ENCODE measurements around the gene PDS5B. TPM values are rescaled to one million over a fixed set of nuclear protein-coding genes. Genes with fewer than 3 reads are reported as not detected.

PDS5B gene
- total RNA-seq, 1 experiment from 2014 or later: 44.3 TPM

DNA sequence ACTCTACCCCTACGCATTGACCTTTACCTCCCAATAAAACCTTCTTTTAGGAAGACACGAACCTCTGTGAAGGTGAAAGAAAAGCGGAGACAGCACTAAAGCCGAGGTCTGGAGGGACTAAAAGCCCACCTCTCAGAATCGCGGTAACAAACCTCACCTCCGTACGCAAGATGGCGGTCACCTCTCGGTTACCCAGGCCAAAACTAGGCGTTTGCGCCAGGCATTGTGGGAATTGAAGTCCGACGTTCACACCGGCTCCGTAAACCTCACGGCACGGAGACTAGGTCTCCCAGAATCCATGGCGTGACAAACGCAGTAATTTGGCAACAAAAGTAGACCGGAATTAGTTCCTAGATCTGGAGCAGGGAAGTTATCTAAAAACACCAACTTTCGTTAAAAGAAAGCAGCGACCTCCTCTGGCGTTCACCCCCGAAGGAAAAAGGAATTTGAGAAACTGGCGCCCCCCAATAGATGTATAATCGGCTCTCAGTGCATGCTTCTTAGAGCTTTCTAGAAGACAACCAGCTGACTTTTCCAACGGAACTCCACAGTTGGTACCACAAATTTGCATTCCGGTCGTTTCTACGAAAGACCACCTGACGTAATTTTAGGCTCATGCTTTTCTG, 47.5 kb upstream of the PDS5B start, which contains the start of gene N4BP2L2 (continued):
- TF ChIP-seq, protein P1, sequence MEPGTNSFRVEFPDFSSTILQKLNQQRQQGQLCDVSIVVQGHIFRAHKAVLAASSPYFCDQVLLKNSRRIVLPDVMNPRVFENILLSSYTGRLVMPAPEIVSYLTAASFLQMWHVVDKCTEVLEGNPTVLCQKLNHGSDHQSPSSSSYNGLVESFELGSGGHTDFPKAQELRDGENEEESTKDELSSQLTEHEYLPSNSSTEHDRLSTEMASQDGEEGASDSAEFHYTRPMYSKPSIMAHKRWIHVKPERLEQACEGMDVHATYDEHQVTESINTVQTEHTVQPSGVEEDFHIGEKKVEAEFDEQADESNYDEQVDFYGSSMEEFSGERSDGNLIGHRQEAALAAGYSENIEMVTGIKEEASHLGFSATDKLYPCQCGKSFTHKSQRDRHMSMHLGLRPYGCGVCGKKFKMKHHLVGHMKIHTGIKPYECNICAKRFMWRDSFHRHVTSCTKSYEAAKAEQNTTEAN (CRISPR knock-in tag; IDR thresholded peaks at IDR 0.05): no peak
- TF ChIP-seq ZNF121 (CRISPR knock-in tag; IDR thresholded peaks at IDR 0.05) (no peak), ZNF138 (CRISPR knock-in tag; conservative IDR thresholded peaks at IDR 0.05) (no peak), NFYB (CRISPR knock-in tag; conservative IDR thresholded peaks at IDR 0.05; ENCODE audit: low read depth) (no peak), GABPB1 (CRISPR knock-in tag; IDR thresholded peaks at IDR 0.05) (peak; percentile 72), FOXP1 (CRISPR knock-in tag; IDR thresholded peaks at IDR 0.05; ENCODE audit: borderline replicate concordance) (no peak), CBFB (CRISPR knock-in tag; IDR thresholded peaks at IDR 0.05; ENCODE audit: low read depth) (no peak), OVOL2 (CRISPR knock-in tag; IDR thresholded peaks at IDR 0.05; ENCODE audit: borderline replicate concordance) (no peak), SMAD4 (CRISPR knock-in tag; IDR thresholded peaks at IDR 0.05) (no peak), CREB1 (CRISPR knock-in tag; IDR thresholded peaks at IDR 0.05) (no peak), GRHL2 (CRISPR knock-in tag; IDR thresholded peaks at IDR 0.05; ENCODE audit: insufficient replicate concordance, severe bottlenecking) (no peak), CREM (CRISPR knock-in tag; IDR thresholded peaks at IDR 0.05) (0 out of 2 replicates have a peak, but pooled peaks have one; percentile 48)
- TF ChIP-seq, protein P2, sequence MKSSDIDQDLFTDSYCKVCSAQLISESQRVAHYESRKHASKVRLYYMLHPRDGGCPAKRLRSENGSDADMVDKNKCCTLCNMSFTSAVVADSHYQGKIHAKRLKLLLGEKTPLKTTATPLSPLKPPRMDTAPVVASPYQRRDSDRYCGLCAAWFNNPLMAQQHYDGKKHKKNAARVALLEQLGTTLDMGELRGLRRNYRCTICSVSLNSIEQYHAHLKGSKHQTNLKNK (CRISPR knock-in tag; IDR thresholded peaks at IDR 0.05): no peak
- TF ChIP-seq, protein P3, sequence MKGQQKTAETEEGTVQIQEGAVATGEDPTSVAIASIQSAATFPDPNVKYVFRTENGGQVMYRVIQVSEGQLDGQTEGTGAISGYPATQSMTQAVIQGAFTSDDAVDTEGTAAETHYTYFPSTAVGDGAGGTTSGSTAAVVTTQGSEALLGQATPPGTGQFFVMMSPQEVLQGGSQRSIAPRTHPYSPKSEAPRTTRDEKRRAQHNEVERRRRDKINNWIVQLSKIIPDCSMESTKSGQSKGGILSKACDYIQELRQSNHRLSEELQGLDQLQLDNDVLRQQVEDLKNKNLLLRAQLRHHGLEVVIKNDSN (CRISPR knock-in tag; IDR thresholded peaks at IDR 0.05): no peak
- TF ChIP-seq, protein P4, sequence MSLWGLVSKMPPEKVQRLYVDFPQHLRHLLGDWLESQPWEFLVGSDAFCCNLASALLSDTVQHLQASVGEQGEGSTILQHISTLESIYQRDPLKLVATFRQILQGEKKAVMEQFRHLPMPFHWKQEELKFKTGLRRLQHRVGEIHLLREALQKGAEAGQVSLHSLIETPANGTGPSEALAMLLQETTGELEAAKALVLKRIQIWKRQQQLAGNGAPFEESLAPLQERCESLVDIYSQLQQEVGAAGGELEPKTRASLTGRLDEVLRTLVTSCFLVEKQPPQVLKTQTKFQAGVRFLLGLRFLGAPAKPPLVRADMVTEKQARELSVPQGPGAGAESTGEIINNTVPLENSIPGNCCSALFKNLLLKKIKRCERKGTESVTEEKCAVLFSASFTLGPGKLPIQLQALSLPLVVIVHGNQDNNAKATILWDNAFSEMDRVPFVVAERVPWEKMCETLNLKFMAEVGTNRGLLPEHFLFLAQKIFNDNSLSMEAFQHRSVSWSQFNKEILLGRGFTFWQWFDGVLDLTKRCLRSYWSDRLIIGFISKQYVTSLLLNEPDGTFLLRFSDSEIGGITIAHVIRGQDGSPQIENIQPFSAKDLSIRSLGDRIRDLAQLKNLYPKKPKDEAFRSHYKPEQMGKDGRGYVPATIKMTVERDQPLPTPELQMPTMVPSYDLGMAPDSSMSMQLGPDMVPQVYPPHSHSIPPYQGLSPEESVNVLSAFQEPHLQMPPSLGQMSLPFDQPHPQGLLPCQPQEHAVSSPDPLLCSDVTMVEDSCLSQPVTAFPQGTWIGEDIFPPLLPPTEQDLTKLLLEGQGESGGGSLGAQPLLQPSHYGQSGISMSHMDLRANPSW (CRISPR knock-in tag; conservative IDR thresholded peaks at IDR 0.05; ENCODE audit: low read depth): no peak
- TF ChIP-seq, protein P5, sequence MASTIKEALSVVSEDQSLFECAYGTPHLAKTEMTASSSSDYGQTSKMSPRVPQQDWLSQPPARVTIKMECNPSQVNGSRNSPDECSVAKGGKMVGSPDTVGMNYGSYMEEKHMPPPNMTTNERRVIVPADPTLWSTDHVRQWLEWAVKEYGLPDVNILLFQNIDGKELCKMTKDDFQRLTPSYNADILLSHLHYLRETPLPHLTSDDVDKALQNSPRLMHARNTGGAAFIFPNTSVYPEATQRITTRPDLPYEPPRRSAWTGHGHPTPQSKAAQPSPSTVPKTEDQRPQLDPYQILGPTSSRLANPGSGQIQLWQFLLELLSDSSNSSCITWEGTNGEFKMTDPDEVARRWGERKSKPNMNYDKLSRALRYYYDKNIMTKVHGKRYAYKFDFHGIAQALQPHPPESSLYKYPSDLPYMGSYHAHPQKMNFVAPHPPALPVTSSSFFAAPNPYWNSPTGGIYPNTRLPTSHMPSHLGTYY (CRISPR knock-in tag; IDR thresholded peaks at IDR 0.05): no peak
- TF ChIP-seq, protein P6, sequence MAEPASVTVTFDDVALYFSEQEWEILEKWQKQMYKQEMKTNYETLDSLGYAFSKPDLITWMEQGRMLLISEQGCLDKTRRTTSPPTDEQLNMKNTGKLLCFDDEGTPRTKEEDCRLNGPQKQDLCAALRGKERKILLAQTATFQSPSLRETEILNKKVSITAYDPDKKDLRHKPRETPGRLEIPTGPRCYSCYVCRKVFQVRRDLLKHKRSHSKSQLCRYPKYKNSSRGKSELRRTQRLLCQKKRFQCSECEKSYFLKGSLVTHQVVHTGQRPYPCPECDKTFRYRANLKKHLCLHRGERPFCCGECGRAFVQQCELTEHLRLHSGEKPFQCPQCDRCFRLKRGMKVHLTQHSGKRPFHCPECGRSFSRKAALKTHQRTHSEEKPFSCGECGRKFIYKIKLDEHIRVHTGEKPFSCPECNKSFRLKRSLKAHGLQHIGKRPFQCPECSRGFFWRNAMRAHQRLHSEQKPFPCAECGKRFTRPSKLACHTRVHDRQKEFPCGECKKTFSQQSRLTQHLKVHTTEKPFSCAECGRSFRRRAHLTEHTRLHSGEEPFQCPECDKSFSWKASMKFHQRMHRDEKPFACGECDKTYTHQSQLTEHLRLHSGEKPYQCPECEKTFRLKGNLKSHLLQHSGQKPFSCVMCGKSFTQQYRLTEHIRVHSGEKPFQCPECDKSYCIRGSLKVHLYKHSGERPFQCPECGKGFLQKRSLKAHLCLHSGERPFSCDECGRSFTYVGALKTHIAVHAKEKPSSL (CRISPR knock-in tag; conservative IDR thresholded peaks at IDR 0.05): no peak

DNA sequence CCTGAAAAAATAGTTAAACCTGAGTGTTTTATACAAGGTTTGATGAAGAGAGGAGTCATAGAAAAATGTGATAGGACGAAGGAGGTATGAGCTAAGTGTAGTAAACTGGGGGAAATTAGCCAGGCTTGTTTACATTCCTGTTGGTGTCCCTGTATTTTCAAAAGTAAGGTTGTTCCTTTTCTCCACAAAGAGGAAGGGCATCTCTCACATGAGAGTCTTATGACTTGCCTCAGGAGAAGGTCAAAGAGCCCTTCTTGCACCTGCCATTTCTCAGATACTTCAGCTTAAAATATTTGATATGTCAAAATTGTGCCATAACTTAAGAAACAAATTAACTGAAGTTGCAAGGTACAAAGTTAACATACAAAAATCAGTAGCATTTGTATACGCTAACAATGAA, 44.0 kb upstream of the PDS5B start:
- Mint-ChIP-seq H3K4me3 (no peak overlapping the region), H3K9me3 (no peaks in the 10 kb centered on the region), H3K36me3 (peaks cover 5% of the 10 kb centered on the region; the same call in 1 of the 2 replicates), H3K4me1 (peaks cover 8% of the 10 kb centered on the region), H3K27ac (no peak overlapping the region), H3K27me3 (ENCODE audit: low read depth) (no peaks in the 10 kb centered on the region)
- no peak for ATAC-seq
- CTCF ChIA-PET: no interaction called here
- DNase-seq (ENCODE audit: low spot score): no peak
- POLR2A ChIA-PET: no interaction called here
- TF ChIP-seq, protein P7, sequence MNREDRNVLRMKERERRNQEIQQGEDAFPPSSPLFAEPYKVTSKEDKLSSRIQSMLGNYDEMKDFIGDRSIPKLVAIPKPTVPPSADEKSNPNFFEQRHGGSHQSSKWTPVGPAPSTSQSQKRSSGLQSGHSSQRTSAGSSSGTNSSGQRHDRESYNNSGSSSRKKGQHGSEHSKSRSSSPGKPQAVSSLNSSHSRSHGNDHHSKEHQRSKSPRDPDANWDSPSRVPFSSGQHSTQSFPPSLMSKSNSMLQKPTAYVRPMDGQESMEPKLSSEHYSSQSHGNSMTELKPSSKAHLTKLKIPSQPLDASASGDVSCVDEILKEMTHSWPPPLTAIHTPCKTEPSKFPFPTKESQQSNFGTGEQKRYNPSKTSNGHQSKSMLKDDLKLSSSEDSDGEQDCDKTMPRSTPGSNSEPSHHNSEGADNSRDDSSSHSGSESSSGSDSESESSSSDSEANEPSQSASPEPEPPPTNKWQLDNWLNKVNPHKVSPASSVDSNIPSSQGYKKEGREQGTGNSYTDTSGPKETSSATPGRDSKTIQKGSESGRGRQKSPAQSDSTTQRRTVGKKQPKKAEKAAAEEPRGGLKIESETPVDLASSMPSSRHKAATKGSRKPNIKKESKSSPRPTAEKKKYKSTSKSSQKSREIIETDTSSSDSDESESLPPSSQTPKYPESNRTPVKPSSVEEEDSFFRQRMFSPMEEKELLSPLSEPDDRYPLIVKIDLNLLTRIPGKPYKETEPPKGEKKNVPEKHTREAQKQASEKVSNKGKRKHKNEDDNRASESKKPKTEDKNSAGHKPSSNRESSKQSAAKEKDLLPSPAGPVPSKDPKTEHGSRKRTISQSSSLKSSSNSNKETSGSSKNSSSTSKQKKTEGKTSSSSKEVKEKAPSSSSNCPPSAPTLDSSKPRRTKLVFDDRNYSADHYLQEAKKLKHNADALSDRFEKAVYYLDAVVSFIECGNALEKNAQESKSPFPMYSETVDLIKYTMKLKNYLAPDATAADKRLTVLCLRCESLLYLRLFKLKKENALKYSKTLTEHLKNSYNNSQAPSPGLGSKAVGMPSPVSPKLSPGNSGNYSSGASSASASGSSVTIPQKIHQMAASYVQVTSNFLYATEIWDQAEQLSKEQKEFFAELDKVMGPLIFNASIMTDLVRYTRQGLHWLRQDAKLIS (CRISPR knock-in tag; IDR thresholded peaks at IDR 0.05; ENCODE audit: borderline replicate concordance): no peak
- TF ChIP-seq, protein P2 (CRISPR knock-in tag; IDR thresholded peaks at IDR 0.05): no peak
- TF ChIP-seq ZNF121 (CRISPR knock-in tag; IDR thresholded peaks at IDR 0.05): no peak
- TF ChIP-seq, protein P8, sequence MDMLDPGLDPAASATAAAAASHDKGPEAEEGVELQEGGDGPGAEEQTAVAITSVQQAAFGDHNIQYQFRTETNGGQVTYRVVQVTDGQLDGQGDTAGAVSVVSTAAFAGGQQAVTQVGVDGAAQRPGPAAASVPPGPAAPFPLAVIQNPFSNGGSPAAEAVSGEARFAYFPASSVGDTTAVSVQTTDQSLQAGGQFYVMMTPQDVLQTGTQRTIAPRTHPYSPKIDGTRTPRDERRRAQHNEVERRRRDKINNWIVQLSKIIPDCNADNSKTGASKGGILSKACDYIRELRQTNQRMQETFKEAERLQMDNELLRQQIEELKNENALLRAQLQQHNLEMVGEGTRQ (CRISPR knock-in tag; IDR thresholded peaks at IDR 0.05): no peak
- no peak for TF ChIP-seq IRF2 (CRISPR knock-in tag; IDR thresholded peaks at IDR 0.05; ENCODE audit: borderline replicate concordance, low read depth)
- TF ChIP-seq KAT7 (CRISPR knock-in tag; IDR thresholded peaks at IDR 0.05; ENCODE audit: borderline replicate concordance): no peak
